NT2/D1 (cell line): ENCODE results near the gene ATP5PO.

Experiments used
- DNase-seq: peaks from one replicate; pipeline ENCODE4 v3.0.0-alpha.2; 2011; ENCODE audit warnings: low read depth, low spot score
- H3K27me3 ChIP-seq: 2 replicates; pipeline ENCODE4 v1.6.0; 2011; ENCODE audit warnings: mild to moderate bottlenecking; ENCODE audit not compliant: insufficient read length, insufficient read depth
- H3K36me3 ChIP-seq: 2 replicates; pipeline ENCODE4 v1.6.1; 2011; ENCODE audit warnings: mild to moderate bottlenecking, low read length, mixed read lengths; ENCODE audit not compliant: insufficient read depth, insufficient read length
- H3K4me1 ChIP-seq: 2 replicates; pipeline ENCODE4 v1.5.1; 2011; ENCODE audit not compliant: insufficient read depth, insufficient read length
- H3K4me3 ChIP-seq: 2 replicates; pipeline ENCODE4 v1.5.1; 2011; ENCODE audit warnings: low read depth; ENCODE audit not compliant: insufficient read length
- H3K9ac ChIP-seq: 2 replicates; pipeline ENCODE4 v1.6.0; 2011; ENCODE audit warnings: low read depth; ENCODE audit not compliant: insufficient read length
- H3K9me3 ChIP-seq: 2 replicates; pipeline ENCODE4 v1.5.1; 2011; ENCODE audit warnings: mild to moderate bottlenecking, low read length; ENCODE audit not compliant: insufficient read depth
- SUZ12 ChIP-seq: IDR thresholded peaks from 2 replicates; pipeline ENCODE4 v1.6.1; 2011; ENCODE audit not compliant: insufficient read length, insufficient read depth; ENCODE audit errors: extremely low read depth
- YY1 ChIP-seq: IDR thresholded peaks from 2 replicates; pipeline ENCODE4 v1.6.1; 2011; ENCODE audit not compliant: insufficient read length, insufficient read depth
- ZNF274 ChIP-seq: IDR thresholded peaks from 2 replicates; pipeline ENCODE4 v1.6.1; 2011; ENCODE audit warnings: mild to moderate bottlenecking, low read depth, low read length

Gene ATP5PO

GRCh38 chr21:33951276-33952178 is 35.9 kb upstream of the ATP5PO start:
- Histone ChIP-seq H3K9ac (no peak overlapping the region), H3K4me1 (peaks cover 12% of the 10 kb centered on the region), H3K27me3 (no peaks in the 10 kb centered on the region), H3K36me3 (peaks cover 13% of the 10 kb centered on the region), H3K9me3 (no peaks in the 10 kb centered on the region), H3K4me3 (no peak overlapping the region)
- no peak for TF ChIP-seq ZNF274
- no peak for TF ChIP-seq YY1
- no peak for TF ChIP-seq SUZ12
- DNase-seq = no peak

DNA sequence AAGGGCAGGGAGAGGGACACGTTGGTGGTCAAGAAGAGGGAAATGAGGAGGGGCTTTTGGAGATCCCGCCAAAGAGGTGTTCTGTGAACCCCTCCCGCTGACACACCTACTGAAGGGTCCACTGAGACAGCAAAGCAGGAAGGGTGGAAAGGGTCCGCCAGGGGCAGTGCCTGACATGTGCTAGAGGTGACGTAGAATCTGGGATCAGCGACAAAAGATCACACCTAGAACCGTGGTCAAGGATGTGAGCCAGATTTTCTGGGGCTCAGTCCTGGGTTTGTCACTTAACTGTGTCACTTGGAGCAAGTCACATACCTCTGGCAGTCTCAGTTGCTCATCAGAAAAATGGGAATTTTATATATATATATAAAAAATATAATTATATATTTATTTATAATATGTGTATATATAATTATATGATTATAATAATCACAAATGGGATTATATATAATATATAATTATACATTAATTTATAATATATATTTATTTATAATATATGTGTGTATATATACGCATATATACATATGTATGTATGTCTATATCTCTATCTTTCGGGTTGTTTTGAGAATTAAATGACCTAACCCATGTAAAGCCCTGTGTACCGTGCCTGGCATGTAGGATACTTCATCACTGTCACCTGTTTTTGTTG is 35.0 kb upstream of the ATP5PO start:
- TF ChIP-seq YY1 (no peak), SUZ12 (no peak), ZNF274 (no peak)
- Histone ChIP-seq H3K9ac (no peak overlapping the region), H3K36me3 (peaks cover 13% of the 10 kb centered on the region), H3K4me1 (peaks cover 12% of the 10 kb centered on the region), H3K4me3 (no peak overlapping the region), H3K27me3 (no peaks in the 10 kb centered on the region), H3K9me3 (no peaks in the 10 kb centered on the region)
- no peak for DNase-seq

DNA sequence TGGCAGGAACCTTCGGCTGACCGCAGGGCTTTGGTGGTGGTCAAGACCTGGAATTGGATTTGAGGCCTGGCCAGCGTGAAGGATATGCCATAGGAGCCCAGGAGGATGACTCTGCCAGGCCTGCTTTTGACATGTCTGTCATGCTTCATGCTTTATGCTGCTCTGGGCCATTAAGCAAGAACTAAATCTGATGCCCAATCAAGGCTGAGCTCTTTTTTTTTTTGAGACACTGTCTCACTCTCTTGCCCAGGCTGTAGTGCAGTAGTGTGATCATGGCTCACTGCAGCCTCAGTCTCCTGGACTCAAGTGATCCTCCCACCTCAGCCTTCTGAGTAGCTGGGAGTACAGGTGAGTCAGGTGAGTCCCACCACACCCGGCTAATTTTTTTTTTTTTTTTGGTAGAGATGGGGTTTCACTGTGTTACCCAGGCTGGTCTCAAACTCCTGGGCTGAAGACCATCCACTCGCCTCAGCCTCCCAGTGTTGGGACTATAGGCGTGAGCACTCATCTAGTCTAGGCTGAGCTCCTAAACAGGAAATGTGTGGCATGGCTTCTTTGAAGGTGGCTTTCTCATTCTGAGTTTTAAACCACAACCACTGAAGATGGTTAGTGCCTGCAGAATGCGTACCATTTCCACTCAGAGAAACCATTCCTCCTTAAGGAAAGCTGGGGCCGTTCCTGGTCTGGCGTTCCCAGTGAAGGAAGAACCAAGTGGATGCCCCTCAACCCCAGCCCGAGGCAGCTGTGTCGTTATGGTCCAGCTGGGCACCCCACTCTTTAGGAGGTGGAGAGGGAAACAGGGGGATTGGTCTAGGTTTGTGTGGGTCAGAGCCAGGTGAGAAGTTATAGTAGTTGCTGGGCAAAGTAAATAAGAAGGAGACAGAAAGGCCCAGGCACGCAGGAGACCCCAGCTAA is 34.2 kb upstream of the ATP5PO start:
- peaks cover 12% of the 10 kb centered on the region for H3K4me1 ChIP-seq
- H3K9ac ChIP-seq = no peak overlapping the region
- no peaks in the 10 kb centered on the region for H3K27me3 ChIP-seq
- no peak overlapping the region for H3K4me3 ChIP-seq
- peaks cover 13% of the 10 kb centered on the region for H3K36me3 ChIP-seq
- no peaks in the 10 kb centered on the region for H3K9me3 ChIP-seq
- DNase-seq = no peak
- no peak for TF ChIP-seq YY1
- no peak for TF ChIP-seq ZNF274
- TF ChIP-seq SUZ12 = no peak

- DNase-seq = no peak
- H3K27me3 ChIP-seq = no peaks in the 10 kb centered on the region
- peaks cover 18% of the 10 kb centered on the region for H3K36me3 ChIP-seq
- TF ChIP-seq YY1 (no peak), ZNF274 (no peak), SUZ12 (no peak)
- H3K9me3 ChIP-seq = peaks cover 7% of the 10 kb centered on the region; the same call in 1 of the 2 replicates
- H3K4me1 ChIP-seq = peaks cover 12% of the 10 kb centered on the region
- no peak overlapping the region for H3K4me3 ChIP-seq
- H3K9ac ChIP-seq = no peak overlapping the region
Measured at GRCh38 chr21:33948951-33949444, 33.4 kb upstream of the ATP5PO start.

GRCh38 chr21:33948096-33948950 is 32.7 kb upstream of the ATP5PO start:
- TF ChIP-seq ZNF274 = no peak
- H3K36me3 ChIP-seq = peaks cover 23% of the 10 kb centered on the region
- peak; percentile 93 for DNase-seq
- H3K4me3 ChIP-seq = no peak overlapping the region
- no peaks in the 10 kb centered on the region for H3K27me3 ChIP-seq
- H3K9me3 ChIP-seq = peaks cover 10% of the 10 kb centered on the region; the same call in 1 of the 2 replicates
- peak overlapping the region; percentile 43 for H3K9ac ChIP-seq
- H3K4me1 ChIP-seq = peaks cover 12% of the 10 kb centered on the region

- peaks cover 10% of the 10 kb centered on the region; the same call in 1 of the 2 replicates for H3K9me3 ChIP-seq
- peaks cover 12% of the 10 kb centered on the region for H3K4me1 ChIP-seq
- peak overlapping the region; percentile 27 for H3K9ac ChIP-seq
- H3K36me3 ChIP-seq = peaks cover 28% of the 10 kb centered on the region
- no peaks in the 10 kb centered on the region for H3K27me3 ChIP-seq
- H3K4me3 ChIP-seq = no peak overlapping the region
- DNase-seq = peak; percentile 96
- no peak for TF ChIP-seq ZNF274
- TF ChIP-seq YY1 = no peak
- TF ChIP-seq SUZ12 = no peak
Measured at GRCh38 chr21:33947451-33948095, 32.0 kb upstream of the ATP5PO start.
